Transverse colon (tissue), 4 donors: ENCODE measurements around the gene MACF1. TPM values are rescaled to one million over a fixed set of nuclear protein-coding genes. Genes with fewer than 3 reads are reported as not detected.

Experiments used
- DNase-seq: peaks from one replicate; pipeline ENCODE4 v3.0.0-alpha.2; 2019
- H3K27ac ChIP-seq, 4 donors: fragments of 200-600 bp; sonication (generic); 2 replicates each; pipeline ENCODE4 v1.5.1; 2016 to 2018; ENCODE audit warnings: inconsistent platforms in 4 of 4
- H3K27me3 ChIP-seq: fragments of 200-600 bp; sonication (generic); 2 replicates; pipeline ENCODE4 v1.5.1; 2017; ENCODE audit warnings: inconsistent platforms
- H3K36me3 ChIP-seq, 4 donors: fragments of 200-600 bp; sonication (generic); 2 replicates each; pipeline ENCODE4 v1.5.1; 2017 to 2019; ENCODE audit warnings: inconsistent platforms in 4 of 4
- H3K4me1 ChIP-seq, 4 donors: fragments of 200-600 bp; sonication (generic); 2 replicates each; pipeline ENCODE4 v1.5.1; 2017 to 2020; ENCODE audit warnings: inconsistent platforms in 4 of 4
- H3K4me3 ChIP-seq, 4 donors: fragments of 200-600 bp; sonication (generic); 1 replicate in 1 of 4; 2 replicates in 3 of 4; pipeline versions ENCODE4 v1.5.1 to v1.6.1; 2017 to 2019; ENCODE audit warnings: inconsistent platforms in 4 of 4
- H3K9me3 ChIP-seq, 2 donors: fragments of 200-600 bp; sonication (generic); 2 replicates each; pipeline ENCODE4 v1.5.1; 2017 to 2019; ENCODE audit warnings: inconsistent platforms in 2 of 2
- CTCF ChIP-seq, 5 experiments: fragments of 200-600 bp in 3 of 5; fragments of 450-650 bp in 2 of 5; sonication (generic) in 3 of 5; IDR thresholded peaks; 1 replicate in 2 of 5; 2 replicates in 3 of 5; pipeline ENCODE4 v1.5.1; 2016 to 2017; ENCODE audit warnings: antibody characterized with exemption in 5 of 5, inconsistent platforms in 3 of 5, mild to moderate bottlenecking in 2 of 5, moderate library complexity in 1 of 5
- EP300 ChIP-seq: sonication (generic); formaldehyde crosslinking; IDR thresholded peaks from one replicate; pipeline ENCODE4 v1.6.1; 2017; ENCODE audit warnings: antibody characterized with exemption, low read depth
- POLR2A ChIP-seq: fragments of 450-650 bp; IDR thresholded peaks from one replicate; pipeline ENCODE4 v1.6.1; 2016; ENCODE audit warnings: antibody characterized with exemption, mild to moderate bottlenecking, moderate library complexity
- POLR2AphosphoS5 ChIP-seq, 3 donors: sonication (generic); formaldehyde crosslinking; IDR thresholded peaks; one replicate each; pipeline ENCODE4 v1.6.1; 2016; ENCODE audit warnings: antibody characterized with exemption in 3 of 3
- WGBS, 2 donors: methylation state at CpG; one replicate each; pipeline ENCODE4 v1.1.5; 2018; ENCODE audit warnings: low coverage in 1 of 2; 5-methylcytosine and 5-hydroxymethylcytosine counted together
- in situ Hi-C, 4 donors: fragments of 200-750 bp; cut with MboI; loops; one replicate each; pipeline versions ENCODE4 v1.15.0 to v1.15.1; 2017; ENCODE audit warnings: low sequenced_read_pairs in 3 of 4, low pct_ligation_motif_present in 1 of 4, low pct_unique_long_range_greater_than_20kb in 1 of 4
- intact Hi-C: fragments of 100-400 bp; cut with DNase I; formaldehyde crosslinking; loops from one replicate; pipeline ENCODE4 v1.15.1; 2023; ENCODE audit warnings: low total_unique reads
- total RNA-seq, 4 donors: library from RNA; depleted of rRNA; stranded (reverse); fragments of >200 nt; gene quantifications; one replicate each; pipeline ENCODE4 v1.1.0, GENCODE V29; 2016

Gene MACF1
- total RNA-seq, 4 donors from 2014 or later, result 190 to 300 (median 254) TPM

- Histone ChIP-seq H3K9me3 (no peaks in the 10 kb centered on the region), H3K36me3 (peaks cover 0 to 55% (median 25%) of the 10 kb centered on the region in 4 donors), H3K27ac (no peak overlapping the region), H3K4me1 (peaks cover 0 to 10% (median 2%) of the 10 kb centered on the region in 4 donors), H3K27me3 (no peaks in the 10 kb centered on the region), H3K4me3 (no peak overlapping the region)
- intact Hi-C loops (no loop called here), in situ Hi-C loops (no loop called here)
- TF ChIP-seq POLR2AphosphoS5 (IDR thresholded peaks at IDR 0.05) (no peak), POLR2A (no peak), CTCF (IDR thresholded peaks at IDR 0.05) (no peak), EP300 (no peak)
- no peak for DNase-seq
- WGBS, 2 donors, result 47% methylated on average over 2 of the region's 2 CpGs; no CpG with 5 or more reads in 1 of the 2 donors
Measured at GRCh38 chr1:39346872-39347271, 142.4 kb downstream of the MACF1 start.

GRCh38 chr1:39348278-39348677 lies 143.8 kb downstream of the MACF1 start:
- no peaks in the 10 kb centered on the region for H3K9me3 ChIP-seq
- intact Hi-C loops, result no loop called here
- H3K36me3 ChIP-seq, result peaks cover 0 to 60% (median 24%) of the 10 kb centered on the region in 4 donors
- TF ChIP-seq EP300 (no peak), POLR2A (no peak), POLR2AphosphoS5 (IDR thresholded peaks at IDR 0.05) (no peak), CTCF (IDR thresholded peaks at IDR 0.05) (no peak)
- H3K4me3 ChIP-seq, result no peak overlapping the region
- H3K4me1 ChIP-seq, result peaks cover 0 to 10% (median 2%) of the 10 kb centered on the region in 4 donors
- no peak for DNase-seq
- 88 to 100% methylated on average over 1 of the region's 1 CpG for WGBS, 2 donors
- no peak overlapping the region for H3K27ac ChIP-seq
- no peaks in the 10 kb centered on the region for H3K27me3 ChIP-seq
- in situ Hi-C loops, result no loop called here

- H3K4me3 ChIP-seq, result no peak overlapping the region
- H3K36me3 ChIP-seq, result peaks cover 0 to 90% (median 33%) of the 10 kb centered on the region in 4 donors
- TF ChIP-seq POLR2A (no peak), EP300 (no peak), CTCF (IDR thresholded peaks at IDR 0.05) (no peak), POLR2AphosphoS5 (IDR thresholded peaks at IDR 0.05) (no peak)
- no peaks in the 10 kb centered on the region for H3K9me3 ChIP-seq
- H3K27me3 ChIP-seq, result no peaks in the 10 kb centered on the region
- no peaks in the 10 kb centered on the region for H3K4me1 ChIP-seq
- H3K27ac ChIP-seq, result no peak overlapping the region
- in situ Hi-C loops (no loop called here), intact Hi-C loops (loop anchor here (10.0 kb wide), 1 partner anchor 62 kb away; no protein-coding TSS in a partner anchor)
- 90 to 100% methylated on average over 1 to 3 of the region's 3 CpGs for whole genome bisulfite sequencing, 2 donors
- no peak for DNase-seq
Measured at GRCh38 chr1:39352881-39353280, 148.4 kb downstream of the MACF1 start.

GRCh38 chr1:39354572-39354971 lies 150.1 kb downstream of the MACF1 start:
- 51 to 83% methylated on average over 3 of the region's 3 CpGs for WGBS, 2 donors
- no peaks in the 10 kb centered on the region for H3K27me3 ChIP-seq
- H3K36me3 ChIP-seq, result peaks cover 0 to 90% (median 35%) of the 10 kb centered on the region in 4 donors
- H3K27ac ChIP-seq, result no peak overlapping the region
- no peak for TF ChIP-seq CTCF (IDR thresholded peaks at IDR 0.05)
- TF ChIP-seq POLR2A, result no peak
- no peak for TF ChIP-seq EP300
- TF ChIP-seq POLR2AphosphoS5 (IDR thresholded peaks at IDR 0.05), result no peak
- in situ Hi-C loops, result no loop called here
- H3K4me3 ChIP-seq, result no peak overlapping the region
- no peaks in the 10 kb centered on the region for H3K9me3 ChIP-seq
- peaks cover 0 to 6% (median 0%) of the 10 kb centered on the region in 4 donors for H3K4me1 ChIP-seq
- intact Hi-C loops, result loop anchor here (10.0 kb wide), 1 partner anchor 60 kb away; no protein-coding TSS in a partner anchor
- DNase-seq, result no peak
